Activated T-cell treated with anti-CD3 and anti-CD28 coated beads, Interleukin-2, amount 50 U/mL, for 4 hours (primary cell): Measurements from ENCODE around the gene GLIS1. TPM values are rescaled to one million over a fixed set of nuclear protein-coding genes. Genes with fewer than 3 reads are reported as not detected.

Experiments
- ATAC-seq, 2 donors: fragments of 200-7000 bp; cut with Tn5 transposase; one replicate each; pipeline ENCODE4 v1.10.0; 2021
- DNase-seq: peaks from one replicate; pipeline ENCODE4 v3.0.0-alpha.2; 2020
- H3K27me3 Mint-ChIP-seq: one replicate; pipeline ENCODE4 v1.8.0; 2021; ENCODE audit warnings: low read depth, mixed read lengths
- H3K36me3 Mint-ChIP-seq: one replicate; pipeline ENCODE4 v1.8.0; 2022; ENCODE audit warnings: mixed read lengths; ENCODE audit not compliant: insufficient read depth
- H3K4me1 Mint-ChIP-seq: one replicate; pipeline ENCODE4 v1.8.0; 2021; ENCODE audit warnings: low read depth, mixed read lengths
- H3K4me3 Mint-ChIP-seq: one replicate; pipeline ENCODE4 v1.8.0; 2021; ENCODE audit warnings: mild to moderate bottlenecking, moderate library complexity, mixed read lengths
- H3K9me3 Mint-ChIP-seq: one replicate; pipeline ENCODE4 v1.8.0; 2021; ENCODE audit warnings: mixed read lengths
- total RNA-seq, 3 donors: library from RNA; stranded (reverse); gene quantifications; one replicate each; pipeline ENCODE4 v1.2.1, GENCODE V29; 2021

The GLIS1 gene
- total RNA-seq, 3 donors from 2014 or later: not detected

DNA sequence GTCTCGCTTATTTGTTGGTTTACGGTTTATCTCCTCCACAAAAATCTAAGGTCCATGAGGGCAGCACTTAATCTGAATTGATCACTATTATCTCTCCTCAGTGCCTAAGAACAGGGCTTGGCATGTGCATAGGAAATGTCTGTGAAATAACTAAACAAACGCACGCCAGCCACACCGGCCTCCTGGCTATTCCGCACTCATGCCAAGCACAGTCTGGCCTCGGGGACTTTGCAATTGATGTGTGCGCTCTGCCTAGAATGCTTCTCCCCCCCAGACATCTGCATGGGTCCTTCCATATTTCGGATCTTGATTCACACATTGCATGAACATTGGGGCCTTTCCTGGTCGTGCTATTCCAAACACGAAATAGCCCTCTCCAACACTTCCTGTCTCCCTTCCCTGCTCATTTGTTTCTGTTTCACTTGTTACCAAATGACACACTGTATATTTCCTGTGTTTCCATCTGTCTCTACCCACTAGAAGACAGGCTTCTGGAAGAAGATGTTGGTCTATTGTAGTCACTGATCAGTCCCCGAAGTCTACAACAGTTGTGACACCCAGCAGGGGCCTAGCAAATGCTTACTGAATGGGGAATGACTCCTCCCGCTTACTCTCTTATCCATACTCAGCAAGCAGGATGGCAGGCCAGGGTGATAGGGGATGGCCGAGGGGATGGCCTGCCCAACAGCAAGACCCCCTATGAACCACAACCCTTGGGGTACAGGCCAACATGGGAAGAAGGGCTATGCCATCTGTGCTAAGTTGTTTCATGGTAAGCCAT lies 93.9 kb downstream of the GLIS1 start:
- Mint-ChIP-seq H3K9me3 (no peaks in the 10 kb centered on the region), H3K27me3 (peaks cover 10% of the 10 kb centered on the region), H3K4me3 (no peak overlapping the region), H3K4me1 (no peaks in the 10 kb centered on the region), H3K36me3 (no peaks in the 10 kb centered on the region)
- DNase-seq (no peak), ATAC-seq (no peak)

DNA sequence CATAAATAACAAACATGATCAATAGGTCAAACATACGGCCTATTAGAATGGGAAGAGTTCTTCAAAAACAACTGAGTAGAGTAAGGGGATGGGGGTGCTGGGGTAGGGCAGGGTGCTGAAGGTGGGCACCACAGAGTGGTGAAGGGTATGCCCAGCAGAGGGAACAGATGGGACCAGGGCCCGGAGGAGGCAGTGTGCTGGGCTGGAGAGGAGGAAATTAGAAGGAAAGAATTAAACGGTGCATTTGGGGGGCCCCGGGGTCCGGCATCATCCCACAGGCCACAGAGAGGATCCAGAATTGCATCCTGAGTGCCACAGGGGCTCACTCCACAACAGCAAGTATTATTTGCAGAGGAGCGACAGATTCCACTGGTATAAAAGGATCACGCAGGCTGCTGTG lies 94.5 kb downstream of the GLIS1 start:
- peaks cover 10% of the 10 kb centered on the region for H3K27me3 Mint-ChIP-seq
- DNase-seq (no peak), ATAC-seq (no peak)
- no peaks in the 10 kb centered on the region for H3K9me3 Mint-ChIP-seq
- no peaks in the 10 kb centered on the region for H3K4me1 Mint-ChIP-seq
- no peak overlapping the region for H3K4me3 Mint-ChIP-seq
- no peaks in the 10 kb centered on the region for H3K36me3 Mint-ChIP-seq

DNA sequence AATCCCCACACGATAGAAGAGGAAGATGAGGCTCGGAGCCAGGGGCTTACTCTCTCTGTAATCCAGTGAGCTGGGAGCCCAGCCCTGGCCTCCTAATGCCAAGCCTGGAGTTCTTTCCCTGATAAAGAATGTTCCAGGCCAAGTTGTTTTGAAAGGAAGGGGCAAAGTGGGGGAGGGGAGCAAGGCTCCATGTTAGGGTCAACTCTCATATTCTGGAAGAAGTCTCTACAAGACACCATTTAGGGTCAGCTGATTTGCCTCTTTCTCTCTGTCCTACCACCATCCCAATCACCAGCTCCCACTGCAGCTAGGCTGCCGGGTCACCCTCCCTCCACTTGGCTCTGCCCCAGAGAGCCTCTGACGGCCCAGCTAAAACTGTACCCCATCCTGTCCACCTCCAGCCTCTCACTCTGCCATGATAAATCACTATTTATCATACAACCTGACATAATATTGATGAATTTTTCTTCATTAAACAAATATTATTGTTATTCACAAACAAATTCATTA lies 95.0 kb downstream of the GLIS1 start:
- H3K27me3 Mint-ChIP-seq: peaks cover 10% of the 10 kb centered on the region
- ATAC-seq (no peak), DNase-seq (no peak)
- H3K4me3 Mint-ChIP-seq: no peak overlapping the region
- H3K36me3 Mint-ChIP-seq: no peaks in the 10 kb centered on the region
- no peaks in the 10 kb centered on the region for H3K4me1 Mint-ChIP-seq
- no peaks in the 10 kb centered on the region for H3K9me3 Mint-ChIP-seq

DNA sequence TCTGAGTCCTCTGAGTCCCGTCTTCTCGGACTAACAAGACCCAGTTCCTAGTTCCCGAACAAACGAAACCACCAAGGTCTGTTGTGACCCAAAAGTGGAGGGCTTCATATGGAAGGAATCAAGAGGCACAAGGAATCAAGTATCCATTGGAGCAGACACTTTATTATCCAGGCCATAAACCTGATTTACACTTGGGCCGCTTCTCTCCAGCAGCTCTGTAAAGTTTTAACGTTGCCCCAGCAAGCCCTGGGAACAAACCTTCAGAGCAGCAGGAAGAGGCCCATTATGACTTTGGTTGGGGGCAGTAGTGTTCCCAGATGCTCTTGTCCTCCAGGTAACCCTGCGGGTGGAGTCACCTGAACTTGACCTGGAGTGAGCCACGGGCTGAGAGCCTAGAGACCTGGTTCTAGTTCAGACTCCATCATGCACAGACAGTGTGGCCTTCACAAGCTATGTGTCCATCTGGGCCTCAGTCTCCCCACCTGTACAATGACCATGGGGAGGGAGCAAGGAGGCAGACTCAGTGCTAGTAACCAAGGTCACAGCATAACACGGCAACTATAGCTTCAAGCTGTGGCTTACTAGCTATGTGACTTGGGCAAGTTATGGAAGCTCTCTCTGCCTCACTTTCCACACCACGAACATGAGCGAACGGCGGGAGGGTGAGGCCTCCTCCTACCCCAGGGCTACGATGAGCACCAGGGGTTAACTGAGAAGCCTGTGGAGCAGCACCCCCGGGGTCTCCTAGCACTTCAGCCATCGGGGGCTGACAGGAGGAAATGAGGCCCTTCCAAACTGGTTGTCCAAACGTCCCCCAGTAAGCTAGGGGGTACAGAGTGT lies 95.7 kb downstream of the GLIS1 start:
- H3K4me3 Mint-ChIP-seq: no peak overlapping the region
- no peak for DNase-seq
- H3K9me3 Mint-ChIP-seq: no peaks in the 10 kb centered on the region
- no peak for ATAC-seq
- H3K4me1 Mint-ChIP-seq: no peaks in the 10 kb centered on the region
- peaks cover 6% of the 10 kb centered on the region for H3K27me3 Mint-ChIP-seq
- H3K36me3 Mint-ChIP-seq: no peaks in the 10 kb centered on the region

DNA sequence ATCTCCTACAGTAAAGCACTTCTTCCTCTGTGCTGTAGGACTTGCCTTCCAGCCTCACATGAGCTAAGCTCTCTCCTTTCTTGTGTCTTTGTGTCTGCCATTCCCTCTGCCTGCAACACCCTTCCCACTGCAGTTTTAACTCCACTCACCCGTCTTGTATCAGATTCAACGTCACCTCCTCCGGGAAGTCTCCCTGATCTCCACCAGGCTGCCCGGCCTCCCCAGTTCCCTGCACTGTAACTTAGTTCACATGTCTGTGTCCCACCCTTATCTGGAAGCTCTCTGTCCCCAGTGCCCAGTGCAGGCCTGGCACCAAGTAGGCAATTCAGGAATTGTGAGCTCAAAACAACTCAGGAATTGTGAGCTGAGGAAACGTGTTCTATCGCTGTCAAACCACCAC lies 96.4 kb downstream of the GLIS1 start:
- no peak overlapping the region for H3K4me3 Mint-ChIP-seq
- ATAC-seq (no peak), DNase-seq (no peak)
- no peaks in the 10 kb centered on the region for H3K9me3 Mint-ChIP-seq
- H3K36me3 Mint-ChIP-seq: no peaks in the 10 kb centered on the region
- peaks cover 4% of the 10 kb centered on the region for H3K27me3 Mint-ChIP-seq
- H3K4me1 Mint-ChIP-seq: no peaks in the 10 kb centered on the region

DNA sequence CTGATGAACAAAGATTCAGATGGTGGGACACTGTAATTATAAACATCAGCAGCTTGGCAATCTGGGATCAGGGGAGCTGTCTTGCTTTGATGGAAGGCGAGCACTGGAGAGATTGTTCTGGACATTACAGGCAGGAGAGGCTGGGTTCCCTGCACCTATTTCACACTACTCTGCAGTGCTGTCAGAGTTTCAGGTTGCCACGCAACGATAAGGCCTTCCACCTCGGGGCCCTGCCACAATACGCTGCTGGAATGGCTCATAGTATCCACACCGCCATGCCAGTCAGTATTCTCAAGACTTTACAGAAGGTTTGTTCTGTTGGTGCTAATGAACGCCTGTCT lies 96.8 kb downstream of the GLIS1 start:
- Mint-ChIP-seq H3K4me3 (no peak overlapping the region), H3K9me3 (no peaks in the 10 kb centered on the region), H3K36me3 (no peaks in the 10 kb centered on the region), H3K27me3 (peaks cover 4% of the 10 kb centered on the region), H3K4me1 (no peaks in the 10 kb centered on the region)
- ATAC-seq (no peak), DNase-seq (no peak)

DNA sequence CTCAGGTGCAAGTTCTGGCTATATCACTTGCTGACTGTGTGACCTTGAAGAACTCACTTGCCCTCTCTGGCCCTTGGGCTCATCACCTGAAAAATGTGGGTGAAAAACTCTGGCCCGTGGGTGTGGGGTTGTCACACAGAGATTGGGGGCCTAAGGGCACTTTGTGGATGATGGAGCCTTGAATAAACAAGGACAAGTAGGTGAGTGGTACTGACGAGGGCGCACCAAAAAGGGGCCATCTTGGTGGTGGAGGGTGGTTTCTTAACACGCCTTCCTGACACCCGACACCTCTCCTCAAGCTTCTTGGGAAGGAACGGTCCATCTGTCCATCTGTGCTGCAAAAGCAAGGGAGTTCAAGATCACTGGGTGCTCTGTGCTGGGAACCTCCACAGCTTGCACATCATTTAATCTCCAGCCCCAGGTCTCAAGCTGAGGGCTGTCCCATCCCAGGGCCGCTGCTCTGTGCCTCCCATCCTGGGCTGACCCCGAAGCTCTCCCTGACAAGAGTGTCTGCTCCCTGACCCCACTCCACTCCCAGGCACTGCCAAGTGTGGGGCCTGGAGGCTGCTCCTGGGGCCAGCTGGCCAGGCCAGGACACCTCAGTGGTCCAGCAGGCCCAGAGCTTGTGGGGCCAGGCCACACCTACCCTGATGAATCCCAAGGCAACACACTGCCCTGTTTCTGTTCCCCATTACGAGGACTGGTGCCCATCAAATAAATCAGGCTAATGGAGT lies 97.3 kb downstream of the GLIS1 start:
- Mint-ChIP-seq H3K4me1 (no peaks in the 10 kb centered on the region), H3K4me3 (no peak overlapping the region), H3K27me3 (peaks cover 4% of the 10 kb centered on the region), H3K9me3 (no peaks in the 10 kb centered on the region), H3K36me3 (no peaks in the 10 kb centered on the region)
- ATAC-seq (no peak), DNase-seq (no peak)

DNA sequence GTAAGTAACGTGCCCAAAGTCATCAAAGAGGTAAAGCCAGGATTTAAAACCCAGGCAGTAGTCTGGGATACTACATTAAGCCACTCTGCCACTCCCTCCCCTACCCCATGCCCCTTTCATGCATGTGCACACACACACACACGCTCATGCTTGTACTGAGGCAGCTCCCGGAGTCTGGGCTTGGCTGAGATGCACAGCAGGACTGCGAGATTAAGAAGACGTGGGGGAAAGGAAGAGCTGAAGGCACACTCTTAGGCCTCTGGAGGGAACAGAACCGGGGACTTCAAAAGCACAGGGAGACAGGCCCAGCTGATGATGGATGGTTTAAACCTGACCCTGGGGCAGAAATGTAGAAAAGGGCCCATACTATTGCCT lies 98.3 kb downstream of the GLIS1 start:
- H3K4me3 Mint-ChIP-seq: no peak overlapping the region
- no peaks in the 10 kb centered on the region for H3K9me3 Mint-ChIP-seq
- H3K27me3 Mint-ChIP-seq: peaks cover 2% of the 10 kb centered on the region
- H3K4me1 Mint-ChIP-seq: no peaks in the 10 kb centered on the region
- no peak for ATAC-seq
- DNase-seq: no peak
- no peaks in the 10 kb centered on the region for H3K36me3 Mint-ChIP-seq

DNA sequence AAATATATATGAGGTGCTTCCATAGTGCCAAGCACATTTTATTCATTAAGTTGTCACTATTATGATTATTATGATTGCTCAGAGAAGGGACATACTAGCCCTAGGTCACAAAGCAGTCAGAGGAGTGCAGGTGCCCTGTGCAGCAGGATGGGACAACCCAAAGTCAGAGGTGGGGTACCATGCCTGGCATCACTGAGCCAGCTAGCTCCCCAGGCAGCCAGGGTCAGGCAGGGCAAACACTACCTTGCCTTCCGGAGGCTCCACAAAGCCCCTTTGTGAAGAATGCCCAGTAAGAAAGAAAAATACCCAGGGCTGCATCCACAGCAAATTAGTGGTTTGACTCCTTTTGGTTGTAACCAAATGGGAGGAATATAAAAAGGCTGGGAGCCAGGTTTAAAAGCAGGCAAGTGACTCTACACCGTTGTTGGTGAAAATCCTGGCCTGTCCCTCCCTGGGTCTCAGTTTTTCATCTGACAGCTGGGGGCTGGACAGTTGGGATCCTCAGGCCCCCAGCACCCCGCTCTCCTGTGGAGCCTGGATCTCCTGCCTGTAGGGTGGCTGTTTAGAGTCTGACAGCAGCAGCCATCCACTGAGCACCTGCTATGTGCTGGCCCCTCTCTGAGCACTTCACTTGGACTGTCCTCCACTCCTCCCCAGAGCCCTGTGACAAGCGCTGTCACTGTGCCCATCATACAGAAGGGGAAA lies 98.8 kb downstream of the GLIS1 start:
- peaks cover 2% of the 10 kb centered on the region for H3K27me3 Mint-ChIP-seq
- no peak for ATAC-seq
- no peak for DNase-seq

DNA sequence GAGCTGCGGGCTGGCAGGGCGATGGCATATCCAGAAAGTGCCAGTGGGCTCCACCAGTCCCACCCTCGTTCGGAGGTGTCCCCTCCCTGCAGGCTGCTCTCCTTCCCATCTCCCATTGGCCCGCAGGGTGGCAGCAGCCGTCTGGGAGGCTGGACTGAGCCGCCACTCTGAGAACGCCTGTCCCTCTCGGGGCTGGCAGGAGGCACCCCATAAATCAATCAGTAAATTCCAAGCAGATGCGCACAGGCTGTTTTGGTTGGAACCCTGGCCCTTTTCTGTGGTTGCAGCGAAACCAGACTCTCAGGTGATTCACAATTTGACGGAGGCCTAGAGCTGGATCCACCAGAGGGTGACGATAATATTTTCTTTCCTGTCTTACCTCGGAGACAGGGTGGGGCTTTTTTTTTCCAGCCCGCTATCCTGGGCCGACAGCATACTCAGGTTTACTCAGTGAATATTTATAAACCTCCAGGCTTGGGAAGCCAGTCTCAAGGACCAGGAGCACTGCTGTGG lies 99.7 kb downstream of the GLIS1 start:
- DNase-seq (no peak), ATAC-seq (peak in 1 of 2 donors; percentile 15)
- Mint-ChIP-seq H3K36me3 (no peaks in the 10 kb centered on the region), H3K4me3 (no peak overlapping the region), H3K9me3 (no peaks in the 10 kb centered on the region), H3K27me3 (peaks cover 2% of the 10 kb centered on the region), H3K4me1 (no peaks in the 10 kb centered on the region)

More for the DNA sequence above, 98.8 kb downstream of the GLIS1 start:
- Mint-ChIP-seq H3K4me3 (no peak overlapping the region), H3K4me1 (no peaks in the 10 kb centered on the region), H3K36me3 (no peaks in the 10 kb centered on the region), H3K9me3 (no peaks in the 10 kb centered on the region)

DNA sequence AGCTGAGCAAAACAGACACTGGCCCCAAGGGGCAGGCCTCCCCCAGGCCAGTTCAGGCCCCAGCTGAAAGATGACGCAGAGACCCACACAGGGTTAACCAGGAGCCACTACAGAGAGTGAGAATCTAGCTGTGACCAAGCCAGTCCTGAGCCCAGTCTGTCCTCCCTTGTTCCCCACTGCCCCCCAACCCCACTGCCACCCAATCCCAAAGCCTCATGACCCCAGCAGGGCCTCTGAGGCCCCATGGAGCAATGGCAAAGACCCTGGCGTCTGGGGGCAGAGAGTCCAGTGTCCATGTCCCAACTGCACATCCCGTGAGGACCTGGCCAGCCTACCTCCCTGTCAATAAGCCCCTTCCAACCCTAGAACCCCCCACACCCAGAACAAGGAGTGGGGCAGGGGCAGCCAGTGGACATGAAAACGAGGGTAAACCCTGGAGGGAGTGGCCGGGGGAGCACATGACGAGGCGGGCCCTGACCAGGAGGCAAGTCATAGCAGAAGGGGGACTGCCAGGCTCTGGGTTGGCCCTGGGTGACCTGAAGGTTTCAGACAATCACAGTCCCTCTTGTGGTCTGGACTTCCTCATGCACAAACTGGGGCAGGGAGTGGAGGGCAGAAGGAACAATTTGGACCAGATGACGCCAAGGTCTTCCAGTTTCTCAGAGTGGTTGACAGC lies 100.5 kb downstream of the GLIS1 start:
- Mint-ChIP-seq H3K4me3 (no peak overlapping the region), H3K27me3 (no peaks in the 10 kb centered on the region), H3K36me3 (no peaks in the 10 kb centered on the region), H3K4me1 (no peaks in the 10 kb centered on the region), H3K9me3 (no peaks in the 10 kb centered on the region)
- no peak for ATAC-seq
- DNase-seq: no peak

DNA sequence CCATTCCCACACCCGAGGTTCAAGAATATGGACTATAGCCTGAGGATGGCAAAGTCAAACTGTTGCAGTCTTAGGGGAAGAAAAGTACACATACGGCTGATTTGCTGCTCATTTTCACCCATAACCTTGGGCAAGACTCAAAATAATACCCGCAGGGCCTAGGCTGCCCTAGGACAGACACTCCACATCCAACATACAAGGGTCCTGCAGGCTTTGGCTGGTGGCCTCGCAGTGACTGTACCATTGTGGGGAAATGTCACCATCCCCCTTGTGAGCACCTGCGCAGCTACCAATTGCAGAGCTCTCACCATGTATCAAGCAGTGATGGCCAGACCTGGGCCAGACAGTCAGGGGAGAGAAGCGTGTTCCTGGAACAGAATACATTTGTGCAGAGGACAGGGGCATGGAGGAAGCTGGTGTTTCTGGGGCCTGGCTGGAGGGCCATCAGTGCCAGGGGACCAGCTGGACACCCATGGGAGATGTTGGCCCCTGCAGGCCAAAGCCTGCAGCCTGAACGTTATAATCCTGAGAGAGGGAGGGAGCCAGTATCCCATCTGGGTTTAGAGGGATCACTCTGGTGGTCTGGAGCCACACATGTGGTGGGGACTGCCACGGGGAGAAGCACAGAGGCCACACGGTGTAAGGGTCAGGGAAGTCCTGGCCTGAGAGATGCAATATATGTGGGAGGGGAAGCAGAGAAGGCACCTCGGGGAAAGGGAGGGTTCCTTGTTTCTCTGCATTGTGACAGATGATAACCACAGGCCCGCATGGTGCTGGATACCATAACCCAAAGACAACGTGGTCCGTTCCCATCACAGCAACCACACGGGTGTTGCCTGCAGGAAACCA lies 101.2 kb downstream of the GLIS1 start:
- H3K36me3 Mint-ChIP-seq: no peaks in the 10 kb centered on the region
- DNase-seq (no peak), ATAC-seq (no peak)
- H3K4me1 Mint-ChIP-seq: no peaks in the 10 kb centered on the region
- H3K4me3 Mint-ChIP-seq: no peak overlapping the region
- no peaks in the 10 kb centered on the region for H3K27me3 Mint-ChIP-seq
- no peaks in the 10 kb centered on the region for H3K9me3 Mint-ChIP-seq
